Left hindlimb (tissue), 1 donor: ENCODE measurements around the gene ABCA7.

Source experiments
- DNase-seq: peaks from one replicate; pipeline ENCODE4 v3.0.0-alpha.2; 2018

The ABCA7 gene

DNA sequence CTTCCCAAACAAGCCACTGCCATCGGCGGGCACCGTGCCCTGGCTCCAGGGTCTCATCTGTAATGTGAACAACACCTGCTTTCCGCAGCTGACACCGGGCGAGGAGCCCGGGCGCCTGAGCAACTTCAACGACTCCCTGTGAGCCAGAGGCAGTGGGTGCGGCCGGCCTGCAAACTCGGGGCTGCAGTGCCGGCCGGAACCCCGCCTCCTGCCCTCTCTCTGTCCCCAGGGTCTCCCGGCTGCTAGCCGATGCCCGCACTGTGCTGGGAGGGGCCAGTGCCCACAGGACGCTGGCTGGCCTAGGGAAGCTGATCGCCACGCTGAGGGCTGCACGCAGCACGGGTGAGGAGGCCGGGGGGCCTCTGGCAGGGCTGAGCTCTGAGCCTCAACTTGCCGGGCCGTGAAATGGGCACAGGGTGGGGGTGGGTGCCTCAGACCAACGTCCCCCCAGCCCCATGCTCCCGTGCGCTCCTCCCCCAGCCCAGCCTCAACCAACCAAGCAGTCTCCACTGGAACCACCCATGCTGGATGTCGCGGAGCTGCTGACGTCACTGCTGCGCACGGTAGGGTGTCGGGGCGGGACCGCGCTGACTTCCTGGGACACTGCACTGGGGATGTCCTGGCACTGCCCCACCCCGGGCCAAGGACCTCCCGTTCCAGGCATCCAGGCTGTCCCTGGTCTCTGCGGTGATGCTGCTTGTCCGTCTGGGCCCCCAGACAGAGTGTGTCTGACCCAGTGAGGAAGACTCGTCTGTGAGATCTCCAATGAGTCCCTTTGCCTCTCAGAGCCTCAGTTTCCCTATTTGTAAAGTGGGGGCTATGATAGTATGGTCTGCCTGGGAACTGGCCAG, 2.2 kb downstream of the ABCA7 start:
- no peak for DNase-seq

GRCh38 chr19:1042689-1043511, 3.0 kb downstream of the ABCA7 start:
- DNase-seq: no peak

DNA sequence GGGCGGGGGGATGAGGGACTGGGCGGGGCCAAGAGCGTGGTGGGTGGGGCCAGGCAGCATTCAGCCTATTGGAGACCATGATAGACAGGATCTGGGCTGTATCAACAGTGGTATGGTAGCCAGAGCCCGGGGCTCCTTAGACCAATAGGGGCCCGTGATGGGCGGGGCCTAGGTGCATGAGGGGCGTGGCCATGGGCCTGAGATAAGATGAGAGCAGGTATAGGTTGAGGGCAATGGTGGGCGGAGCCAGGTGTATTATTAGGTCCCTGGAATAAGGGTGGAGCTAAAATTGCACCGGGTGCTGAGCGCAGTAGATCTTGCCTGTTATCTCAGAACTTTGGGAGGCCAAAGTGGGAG, 5.3 kb downstream of the ABCA7 start:
- DNase-seq: no peak

DNA sequence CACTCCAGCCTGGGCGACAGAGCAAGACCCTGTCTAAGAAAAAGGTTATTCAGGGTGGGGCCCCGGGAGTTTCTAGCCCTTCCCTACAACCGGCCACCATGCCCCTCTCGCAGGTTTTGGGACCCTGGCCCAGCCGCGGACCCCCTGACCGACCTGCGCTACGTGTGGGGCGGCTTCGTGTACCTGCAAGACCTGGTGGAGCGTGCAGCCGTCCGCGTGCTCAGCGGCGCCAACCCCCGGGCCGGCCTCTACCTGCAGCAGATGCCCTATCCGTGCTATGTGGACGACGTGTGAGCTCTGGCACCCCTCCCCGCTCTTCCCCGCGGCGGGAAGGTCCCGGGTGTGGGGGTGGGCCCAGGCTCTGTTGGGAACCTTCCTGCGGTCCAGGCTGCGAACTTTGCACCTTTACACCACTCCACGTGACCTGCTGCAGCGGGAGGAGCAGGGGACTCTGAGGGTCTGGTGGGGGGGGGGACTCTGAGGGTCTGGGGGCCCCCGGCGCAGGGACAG, 6.3 kb downstream of the ABCA7 start:
- no peak for DNase-seq

DNA sequence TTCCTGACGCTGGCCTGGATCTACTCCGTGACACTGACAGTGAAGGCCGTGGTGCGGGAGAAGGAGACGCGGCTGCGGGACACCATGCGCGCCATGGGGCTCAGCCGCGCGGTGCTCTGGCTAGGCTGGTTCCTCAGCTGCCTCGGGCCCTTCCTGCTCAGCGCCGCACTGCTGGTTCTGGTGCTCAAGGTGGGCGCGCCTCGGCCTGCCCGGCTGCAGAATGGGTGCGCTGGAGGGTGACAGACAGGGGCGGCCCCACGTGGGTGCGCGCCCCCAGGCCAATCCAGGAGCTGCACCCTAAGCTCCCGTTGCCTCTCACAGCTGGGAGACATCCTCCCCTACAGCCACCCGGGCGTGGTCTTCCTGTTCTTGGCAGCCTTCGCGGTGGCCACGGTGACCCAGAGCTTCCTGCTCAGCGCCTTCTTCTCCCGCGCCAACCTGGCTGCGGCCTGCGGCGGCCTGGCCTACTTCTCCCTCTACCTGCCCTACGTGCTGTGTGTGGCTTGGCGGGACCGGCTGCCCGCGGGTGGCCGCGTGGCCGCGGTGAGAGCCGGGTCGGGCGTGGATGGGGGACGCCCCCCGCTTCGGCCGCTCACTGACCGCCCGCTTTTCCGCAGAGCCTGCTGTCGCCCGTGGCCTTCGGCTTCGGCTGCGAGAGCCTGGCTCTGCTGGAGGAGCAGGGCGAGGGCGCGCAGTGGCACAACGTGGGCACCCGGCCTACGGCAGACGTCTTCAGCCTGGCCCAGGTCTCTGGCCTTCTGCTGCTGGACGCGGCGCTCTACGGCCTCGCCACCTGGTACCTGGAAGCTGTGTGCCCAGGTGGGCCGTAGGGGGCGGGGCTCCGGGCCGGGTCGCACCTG, 7.2 kb downstream of the ABCA7 start:
- no peak for DNase-seq

DNA sequence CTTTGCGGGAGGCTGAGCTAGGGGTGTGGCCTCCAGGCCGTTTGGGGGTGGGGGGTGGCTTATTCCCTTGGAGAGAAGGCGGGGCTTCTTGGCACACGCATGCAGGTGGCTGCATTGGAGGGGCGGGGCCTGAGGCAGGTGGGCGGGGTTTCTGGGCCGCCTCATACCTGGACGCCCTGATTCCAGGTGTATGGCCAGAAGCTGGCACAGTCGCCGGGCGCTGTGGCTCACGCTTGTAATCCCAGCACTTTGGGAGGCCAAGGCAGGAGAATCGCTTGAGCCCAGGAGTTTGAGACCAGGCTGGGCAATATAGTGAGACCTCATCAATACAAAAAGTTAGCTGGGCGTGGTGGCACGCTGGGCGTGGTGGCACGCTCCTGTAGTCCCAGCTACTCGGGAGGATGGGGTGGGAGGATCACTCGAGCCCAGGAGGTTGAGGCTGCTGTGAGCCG, 7.8 kb downstream of the ABCA7 start:
- DNase-seq: no peak

GRCh38 chr19:1049106-1049505, 9.2 kb downstream of the ABCA7 start:
- DNase-seq: no peak

DNA sequence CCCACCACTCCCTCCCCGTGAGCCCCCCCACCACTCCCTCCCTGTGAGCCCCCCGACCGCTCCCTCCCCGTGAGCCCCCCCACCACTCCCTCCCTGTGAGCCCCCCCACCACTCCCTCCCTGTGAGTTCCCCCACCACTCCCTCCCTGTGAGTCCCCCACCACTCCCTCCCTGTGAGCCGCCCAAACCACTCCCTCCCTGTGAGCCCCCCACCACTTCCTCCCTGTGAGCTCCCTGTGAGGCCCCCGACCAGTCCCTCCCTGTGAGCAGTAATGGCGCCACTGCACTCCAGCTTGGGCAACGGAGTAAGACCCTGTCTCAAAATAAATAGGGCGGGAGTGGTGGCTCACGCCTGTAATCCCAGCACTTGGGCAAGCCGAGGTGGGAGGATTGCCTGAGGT, 9.9 kb downstream of the ABCA7 start:
- no peak for DNase-seq

- no peak for DNase-seq
Observed at GRCh38 chr19:1050989-1051788, 11.3 kb downstream of the ABCA7 start.

- no peak for DNase-seq
Observed at GRCh38 chr19:1051791-1052190, 11.9 kb downstream of the ABCA7 start.

DNA sequence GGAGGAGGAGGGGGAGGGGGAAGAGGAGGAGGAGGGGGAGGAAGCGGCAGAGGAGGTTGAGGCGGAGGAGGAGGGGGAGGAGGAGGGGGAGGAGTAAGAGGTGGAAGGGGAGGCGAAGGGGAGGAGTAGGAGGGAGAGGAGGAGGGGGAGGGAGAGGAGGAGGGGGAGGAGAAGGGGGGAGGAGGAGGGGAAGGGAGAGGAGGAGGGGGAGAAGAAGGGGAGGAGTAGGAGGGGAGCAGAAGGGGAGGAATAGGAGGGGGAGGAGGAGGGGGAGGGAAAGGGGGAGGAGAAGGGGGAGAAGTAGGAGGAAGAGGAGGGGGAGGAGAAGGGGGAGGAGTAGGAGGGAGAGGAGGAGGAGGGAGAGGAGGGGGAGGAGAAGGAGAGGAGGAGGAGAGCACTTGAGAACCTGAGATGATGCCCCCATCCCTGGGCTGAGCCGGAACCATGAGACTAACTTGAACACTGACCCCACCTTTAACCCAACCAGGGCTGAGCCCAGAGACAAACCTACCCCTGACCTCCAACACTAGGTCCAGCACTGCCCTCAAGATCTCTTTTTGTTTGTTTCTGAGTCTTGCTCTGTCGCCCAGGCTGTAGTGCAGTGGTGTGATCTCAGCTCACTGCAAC, 12.6 kb downstream of the ABCA7 start:
- DNase-seq: no peak

DNA sequence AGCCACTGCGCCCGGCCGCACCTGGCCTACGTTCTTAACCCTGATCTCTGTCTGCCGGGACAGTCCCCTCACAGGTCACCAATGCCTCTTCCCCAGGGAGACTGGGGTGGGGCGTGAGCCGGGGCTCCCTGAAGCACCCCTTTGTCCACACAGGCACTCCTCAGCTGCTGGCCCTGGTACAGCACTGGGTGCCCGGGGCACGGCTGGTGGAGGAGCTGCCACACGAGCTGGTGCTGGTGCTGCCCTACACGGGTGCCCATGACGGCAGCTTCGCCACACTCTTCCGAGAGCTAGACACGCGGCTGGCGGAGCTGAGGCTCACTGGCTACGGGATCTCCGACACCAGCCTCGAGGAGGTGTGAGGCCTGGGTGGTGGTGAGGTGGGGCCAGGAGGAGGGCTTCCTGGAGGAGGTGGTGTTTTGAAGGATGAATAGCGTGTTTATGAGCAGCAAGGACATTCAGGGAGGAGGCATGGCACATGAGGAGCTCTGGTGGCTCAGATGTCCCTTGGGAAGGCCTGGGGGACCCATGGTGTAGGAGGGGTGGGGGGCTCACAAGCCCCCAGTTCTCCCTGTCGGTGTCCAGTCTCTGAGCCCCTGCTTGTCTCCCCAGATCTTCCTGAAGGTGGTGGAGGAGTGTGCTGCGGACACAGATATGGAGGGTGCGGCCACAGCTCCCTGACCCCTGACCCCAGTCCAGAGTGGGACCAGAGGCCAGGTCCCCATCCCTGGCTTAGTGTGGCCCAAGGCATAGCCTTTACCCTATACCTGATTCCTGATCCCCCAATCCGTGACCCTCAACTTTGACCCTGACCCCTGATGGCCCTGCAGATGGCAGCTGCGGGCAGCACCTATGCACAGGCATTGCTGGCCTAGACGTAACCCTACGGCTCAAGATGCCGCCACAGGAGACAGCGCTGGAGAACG, 13.5 kb downstream of the ABCA7 start:
- DNase-seq: no peak

DNA sequence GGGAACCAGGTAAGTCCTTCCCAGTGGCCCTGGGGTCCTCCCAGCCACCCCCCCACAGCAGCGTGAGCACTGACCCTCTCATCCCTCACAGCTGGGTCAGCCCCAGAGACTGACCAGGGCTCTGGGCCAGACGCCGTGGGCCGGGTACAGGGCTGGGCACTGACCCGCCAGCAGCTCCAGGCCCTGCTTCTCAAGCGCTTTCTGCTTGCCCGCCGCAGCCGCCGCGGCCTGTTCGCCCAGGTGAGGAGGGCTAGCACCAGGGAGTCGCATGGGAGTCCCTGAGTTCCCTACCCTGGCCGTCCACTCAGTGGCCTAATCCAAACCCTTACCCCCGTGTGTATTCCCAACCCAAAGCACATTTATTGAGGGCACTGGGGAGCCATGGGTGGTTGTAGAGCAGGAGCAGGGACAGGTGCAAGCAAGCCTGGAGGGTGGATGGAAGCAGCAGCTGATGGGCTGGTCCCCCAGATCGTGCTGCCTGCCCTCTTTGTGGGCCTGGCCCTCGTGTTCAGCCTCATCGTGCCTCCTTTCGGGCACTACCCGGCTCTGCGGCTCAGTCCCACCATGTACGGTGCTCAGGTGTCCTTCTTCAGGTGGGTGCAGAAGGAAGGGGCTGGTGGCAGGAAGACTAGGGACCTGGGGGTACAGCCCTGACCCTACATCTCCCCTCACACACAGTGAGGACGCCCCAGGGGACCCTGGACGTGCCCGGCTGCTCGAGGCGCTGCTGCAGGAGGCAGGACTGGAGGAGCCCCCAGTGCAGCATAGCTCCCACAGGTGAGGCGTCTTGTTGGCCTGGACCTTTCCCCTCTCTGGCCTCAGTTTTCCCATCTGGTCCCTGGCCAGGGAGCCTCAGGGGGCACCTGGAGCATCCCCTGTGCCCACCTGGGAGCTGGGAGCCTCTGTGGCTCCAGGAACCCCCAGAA, 14.5 kb downstream of the ABCA7 start:
- no peak for DNase-seq

DNA sequence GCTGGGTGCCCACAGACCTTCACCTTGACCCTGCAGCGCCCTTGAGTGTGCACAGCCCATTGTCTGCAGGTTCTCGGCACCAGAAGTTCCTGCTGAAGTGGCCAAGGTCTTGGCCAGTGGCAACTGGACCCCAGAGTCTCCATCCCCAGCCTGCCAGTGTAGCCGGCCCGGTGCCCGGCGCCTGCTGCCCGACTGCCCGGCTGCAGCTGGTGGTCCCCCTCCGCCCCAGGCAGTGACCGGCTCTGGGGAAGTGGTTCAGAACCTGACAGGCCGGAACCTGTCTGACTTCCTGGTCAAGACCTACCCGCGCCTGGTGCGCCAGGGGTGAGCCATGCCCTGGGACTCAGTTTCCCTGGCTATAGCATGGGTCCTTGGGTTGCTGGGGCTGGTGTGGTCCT, 15.1 kb downstream of the ABCA7 start:
- no peak for DNase-seq

DNA sequence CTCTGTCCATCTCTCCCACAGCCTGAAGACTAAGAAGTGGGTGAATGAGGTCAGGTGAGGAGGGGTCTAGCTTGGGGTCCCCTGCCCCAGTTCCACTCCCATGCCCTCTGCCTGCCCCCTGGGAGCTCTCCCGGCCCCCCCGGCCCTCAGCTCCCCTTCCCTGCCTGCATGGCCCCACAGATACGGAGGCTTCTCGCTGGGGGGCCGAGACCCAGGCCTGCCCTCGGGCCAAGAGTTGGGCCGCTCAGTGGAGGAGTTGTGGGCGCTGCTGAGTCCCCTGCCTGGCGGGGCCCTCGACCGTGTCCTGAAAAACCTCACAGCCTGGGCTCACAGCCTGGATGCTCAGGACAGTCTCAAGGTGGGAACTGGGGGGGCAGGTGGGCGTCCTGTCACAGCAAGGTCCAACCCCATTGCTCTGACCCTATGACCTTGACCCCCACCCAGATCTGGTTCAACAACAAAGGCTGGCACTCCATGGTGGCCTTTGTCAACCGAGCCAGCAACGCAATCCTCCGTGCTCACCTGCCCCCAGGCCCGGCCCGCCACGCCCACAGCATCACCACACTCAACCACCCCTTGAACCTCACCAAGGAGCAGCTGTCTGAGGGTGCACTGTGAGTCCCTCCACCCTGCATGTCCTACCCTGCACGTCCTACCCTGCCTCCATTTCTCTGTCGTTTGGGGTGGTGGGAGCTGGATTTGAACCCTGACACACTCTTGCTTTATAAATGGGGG, 16.1 kb downstream of the ABCA7 start:
- no peak for DNase-seq

DNA sequence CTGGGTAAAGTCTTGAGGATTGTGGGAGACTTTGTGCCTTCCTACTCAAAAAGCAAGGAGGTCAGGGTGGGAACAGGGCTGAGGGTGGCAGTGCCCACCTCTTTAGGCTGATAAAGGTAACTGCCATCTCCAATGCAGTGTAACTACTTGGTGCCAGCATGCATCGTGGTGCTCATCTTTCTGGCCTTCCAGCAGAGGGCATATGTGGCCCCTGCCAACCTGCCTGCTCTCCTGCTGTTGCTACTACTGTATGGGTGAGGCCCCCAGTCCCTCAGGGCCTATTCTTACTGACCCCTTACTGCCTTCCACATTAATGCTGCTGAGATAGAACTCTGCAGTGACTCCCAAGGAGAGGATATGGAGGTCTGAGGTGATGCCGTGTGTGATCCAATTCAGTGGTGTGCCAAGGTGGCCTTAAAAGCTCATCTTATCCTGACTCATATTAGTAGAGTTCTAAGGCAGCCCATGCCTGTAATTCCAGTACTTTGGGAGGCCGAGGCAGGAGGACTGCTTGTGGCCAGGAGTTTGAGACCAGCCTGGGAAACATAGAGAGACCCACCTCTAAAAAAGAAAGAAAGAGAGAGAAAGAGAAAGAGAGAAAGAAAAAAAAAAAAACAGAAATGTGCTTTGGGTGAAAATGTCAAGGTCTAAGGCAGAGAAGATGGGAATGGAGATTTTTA, 17.4 kb downstream of the ABCA7 start:
- no peak for DNase-seq

DNA sequence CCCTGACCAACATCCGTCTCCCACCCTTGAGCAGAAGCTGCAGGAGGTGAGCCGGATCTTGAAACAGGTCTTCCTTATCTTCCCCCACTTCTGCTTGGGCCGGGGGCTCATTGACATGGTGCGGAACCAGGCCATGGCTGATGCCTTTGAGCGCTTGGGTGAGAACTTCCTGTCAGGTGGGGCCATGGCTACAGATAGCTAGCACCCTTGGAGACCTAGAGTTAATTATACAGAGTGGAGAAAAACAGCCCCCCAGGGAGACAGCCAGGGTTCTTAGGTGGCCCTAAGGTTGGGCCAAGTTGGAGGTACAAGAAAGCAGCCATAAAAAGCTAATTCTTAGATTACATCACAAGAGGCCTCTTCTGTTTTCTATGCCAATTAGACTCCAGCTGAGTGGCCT, 18.2 kb downstream of the ABCA7 start:
- DNase-seq: no peak

- DNase-seq: no peak
Observed at GRCh38 chr19:1060689-1061088, 20.8 kb downstream of the ABCA7 start.
